ENCODE data around the gene C3orf80. TPM values are rescaled to one million over a fixed set of nuclear protein-coding genes. Genes with fewer than 3 reads are reported as not detected.
A peak's percentile ranks its signal among the peaks of the same experiment; 100 is the strongest.
"Not testable (repeated sequence)": the region's sequence is repeated elsewhere in the genome, so short reads cannot be mapped to it uniquely, and the experiment has no call there.

C3orf80 gene
- total RNA-seq (0.26 and 0.33 TPM in 2 replicates), polyA plus RNA-seq (0.02 and 0.08 TPM in 2 replicates), polyA minus RNA-seq (ENCODE audit: low replicate concordance) (not detected in 2 replicates)
- polyA plus RNA-seq (2012), result 0.06 and 0.07 TPM in 2 replicates

DNA sequence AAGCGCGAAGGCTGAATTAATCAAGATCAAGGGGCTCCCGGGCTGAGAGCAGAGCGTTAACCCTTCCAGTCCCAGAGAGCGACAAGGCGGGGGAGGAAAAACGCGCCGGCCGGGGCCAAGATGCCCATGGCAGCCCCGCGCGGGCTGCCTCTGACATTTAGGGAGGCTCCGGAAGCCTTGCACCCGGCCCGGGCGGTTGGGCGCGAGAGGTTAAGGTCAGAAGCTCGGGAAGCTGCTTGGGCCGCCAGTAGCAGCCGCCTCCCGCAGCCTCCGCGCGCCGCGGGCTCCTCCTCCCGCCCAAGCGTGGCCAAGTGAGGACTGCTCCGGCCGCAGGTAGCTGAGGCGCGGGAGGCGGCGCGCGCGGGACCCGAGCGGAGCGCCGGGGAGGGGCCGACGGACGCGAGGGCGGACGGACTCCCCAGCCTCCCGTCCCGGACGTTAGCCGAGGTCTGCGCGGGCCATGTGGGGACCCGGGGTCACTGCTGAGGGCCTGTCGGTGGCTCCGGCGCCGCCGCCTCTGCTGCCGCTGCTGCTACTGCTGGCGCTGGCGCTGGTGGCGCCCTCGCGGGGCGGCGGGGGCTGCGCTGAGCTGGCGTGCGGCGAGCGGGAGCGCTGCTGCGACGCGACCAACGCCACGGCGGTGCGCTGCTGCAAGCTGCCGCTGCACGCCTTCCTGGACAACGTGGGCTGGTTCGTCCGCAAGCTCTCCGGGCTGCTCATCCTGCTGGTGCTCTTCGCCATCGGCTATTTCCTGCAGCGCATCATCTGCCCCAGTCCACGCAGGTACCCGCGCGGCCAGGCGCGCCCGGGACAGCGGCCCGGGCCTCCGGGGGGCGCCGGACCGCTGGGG lies at the start of gene C3orf80:
C3orf80 (plus strand) TSS at position 247 of the 850 bp plus-strand sequence; CDS start at position 461, 214 bp downstream.
- H2AFZ ChIP-seq (ENCODE audit: low read length), result peak within 1 kb of the TSS; percentile 75
- H3K4me1 ChIP-seq (ENCODE audit: control insufficient read depth, extremely low read depth, insufficient read depth, low read length), result no peaks in the 10 kb centered on the region
- no peaks in the 10 kb centered on the region for H3K36me3 ChIP-seq (ENCODE audit: control insufficient read depth, insufficient read depth, low read length)
- DNase-seq (ENCODE audit: low read depth in 2 of 2), result peak; percentile 21 to 52
- peak within 1 kb of the TSS; percentile 25 to 56 (median 45) for H3K4me3 ChIP-seq (replicated peaks in 1 of 4; ENCODE audit: control extremely low read depth in 1 of 4, insufficient read depth in 1 of 4, low read depth in 3 of 4, low read length in 4 of 4)
- H3K27ac ChIP-seq (ENCODE audit: insufficient read depth, low read length), result no peak within 1 kb of the TSS
- H3K79me2 ChIP-seq (ENCODE audit: control insufficient read depth, insufficient read depth, low read length), result no peaks in the 10 kb centered on the region
- H3K27me3 ChIP-seq (ENCODE audit: control insufficient read depth, insufficient read depth, low read length), result peaks cover 23% of the 10 kb centered on the region
- H3K4me2 ChIP-seq (ENCODE audit: extremely low read depth, insufficient read depth, low read length), result peak within 1 kb of the TSS; percentile 79
- H3K9ac ChIP-seq (ENCODE audit: insufficient read depth, low read length), result no peak within 1 kb of the TSS
- no peaks in the 10 kb centered on the region for H3K9me3 ChIP-seq (ENCODE audit: control insufficient read depth, insufficient read depth, low read depth, low read length)
- no peak for TF ChIP-seq CTCF (conservative IDR thresholded peaks at IDR 0.05 in 1 of 2, IDR thresholded peaks at IDR 0.05 in 1 of 2; ENCODE audit: low read depth in 1 of 2, low read length in 2 of 2)
- no peak for TF ChIP-seq EZH2 (IDR thresholded peaks at IDR 0.05; ENCODE audit: low read length, missing control alignments)
- no peaks in the 10 kb centered on the region for H4K20me1 ChIP-seq (ENCODE audit: control insufficient read depth, extremely low read depth, insufficient read depth, low read length)

GRCh38 chr3:160176923-160177322 lies 48.3 kb upstream of the C3orf80 start:
- H3K79me2 ChIP-seq (ENCODE audit: control insufficient read depth, insufficient read depth, low read length), result no peaks in the 10 kb centered on the region
- H3K9me3 ChIP-seq (ENCODE audit: control insufficient read depth, insufficient read depth, low read depth, low read length), result no peaks in the 10 kb centered on the region
- no peaks in the 10 kb centered on the region for H3K4me1 ChIP-seq (ENCODE audit: control insufficient read depth, extremely low read depth, insufficient read depth, low read length)
- no peak overlapping the region for H3K4me3 ChIP-seq (replicated peaks in 1 of 4; ENCODE audit: control extremely low read depth in 1 of 4, insufficient read depth in 1 of 4, low read depth in 3 of 4, low read length in 4 of 4)
- H4K20me1 ChIP-seq (ENCODE audit: control insufficient read depth, extremely low read depth, insufficient read depth, low read length), result no peaks in the 10 kb centered on the region
- H3K4me2 ChIP-seq (ENCODE audit: extremely low read depth, insufficient read depth, low read length), result no peak overlapping the region
- H3K9ac ChIP-seq (ENCODE audit: insufficient read depth, low read length), result no peak overlapping the region
- H3K36me3 ChIP-seq (ENCODE audit: control insufficient read depth, insufficient read depth, low read length), result no peaks in the 10 kb centered on the region
- no peak overlapping the region for H2AFZ ChIP-seq (ENCODE audit: low read length)
- TF ChIP-seq EZH2 (IDR thresholded peaks at IDR 0.05; ENCODE audit: low read length, missing control alignments), result no peak
- TF ChIP-seq CTCF (conservative IDR thresholded peaks at IDR 0.05 in 1 of 2, IDR thresholded peaks at IDR 0.05 in 1 of 2; ENCODE audit: low read depth in 1 of 2, low read length in 2 of 2), result no peak
- H3K27ac ChIP-seq (ENCODE audit: insufficient read depth, low read length), result no peak overlapping the region
- H3K27me3 ChIP-seq (ENCODE audit: control insufficient read depth, insufficient read depth, low read length), result no peaks in the 10 kb centered on the region
- DNase-seq (ENCODE audit: low read depth in 2 of 2), result no peak

DNA sequence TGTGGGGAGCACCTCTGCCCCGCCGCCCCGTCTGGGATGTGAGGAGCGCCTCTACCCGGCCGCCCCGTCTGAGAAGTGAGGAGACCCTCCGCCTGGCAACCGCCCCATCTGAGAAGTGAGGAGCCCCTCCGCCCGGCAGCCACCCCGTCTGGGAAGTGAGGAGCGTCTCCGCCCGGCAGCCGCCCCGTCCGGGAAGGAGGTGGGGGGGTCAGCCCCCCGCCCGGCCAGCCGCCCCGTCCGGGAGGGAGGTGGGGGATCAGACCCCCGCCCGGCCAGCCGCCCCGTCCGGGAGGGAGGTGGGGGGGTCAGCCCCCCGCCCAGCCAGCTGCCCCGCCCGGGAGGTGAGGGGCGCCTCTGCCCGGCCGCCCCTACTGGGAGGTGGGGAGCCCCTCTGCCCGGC lies 46.6 kb upstream of the C3orf80 start:
- H2AFZ ChIP-seq (ENCODE audit: low read length); H3K4me3 ChIP-seq (replicated peaks in 1 of 4; ENCODE audit: control extremely low read depth in 1 of 4, insufficient read depth in 1 of 4, low read depth in 3 of 4, low read length in 4 of 4); H3K4me2 ChIP-seq (ENCODE audit: extremely low read depth, insufficient read depth, low read length); H3K27me3 ChIP-seq (ENCODE audit: control insufficient read depth, insufficient read depth, low read length); H4K20me1 ChIP-seq (ENCODE audit: control insufficient read depth, extremely low read depth, insufficient read depth, low read length); H3K79me2 ChIP-seq (ENCODE audit: control insufficient read depth, insufficient read depth, low read length); H3K36me3 ChIP-seq (ENCODE audit: control insufficient read depth, insufficient read depth, low read length); H3K4me1 ChIP-seq (ENCODE audit: control insufficient read depth, extremely low read depth, insufficient read depth, low read length); DNase-seq (ENCODE audit: low read depth in 2 of 2); H3K9ac ChIP-seq (ENCODE audit: insufficient read depth, low read length); H3K27ac ChIP-seq (ENCODE audit: insufficient read depth, low read length); H3K9me3 ChIP-seq (ENCODE audit: control insufficient read depth, insufficient read depth, low read depth, low read length): not testable (repeated sequence)

DNA sequence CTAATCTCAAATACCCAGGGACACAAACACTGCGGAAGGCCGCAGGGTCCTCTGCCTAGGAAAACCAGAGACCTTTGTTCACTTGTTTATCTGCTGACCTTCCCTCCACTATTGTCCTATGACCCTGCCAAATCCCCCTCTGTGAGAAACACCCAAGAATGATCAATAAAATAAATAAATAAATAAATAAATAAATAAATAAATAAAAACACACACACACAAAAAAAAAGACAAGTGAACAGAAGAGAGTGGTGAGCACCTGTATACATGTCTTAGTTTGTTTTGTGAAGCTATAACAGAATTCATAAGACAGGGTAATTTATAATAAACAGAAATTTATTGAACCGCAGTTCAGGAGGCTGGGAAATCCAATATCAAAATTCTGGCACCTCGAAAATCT lies 45.8 kb upstream of the C3orf80 start:
- not testable (repeated sequence) for H3K27me3 ChIP-seq (ENCODE audit: control insufficient read depth, insufficient read depth, low read length); H3K9me3 ChIP-seq (ENCODE audit: control insufficient read depth, insufficient read depth, low read depth, low read length); H2AFZ ChIP-seq (ENCODE audit: low read length); H4K20me1 ChIP-seq (ENCODE audit: control insufficient read depth, extremely low read depth, insufficient read depth, low read length); H3K27ac ChIP-seq (ENCODE audit: insufficient read depth, low read length); H3K79me2 ChIP-seq (ENCODE audit: control insufficient read depth, insufficient read depth, low read length); DNase-seq (ENCODE audit: low read depth in 2 of 2); H3K4me2 ChIP-seq (ENCODE audit: extremely low read depth, insufficient read depth, low read length); H3K36me3 ChIP-seq (ENCODE audit: control insufficient read depth, insufficient read depth, low read length); H3K4me1 ChIP-seq (ENCODE audit: control insufficient read depth, extremely low read depth, insufficient read depth, low read length); H3K9ac ChIP-seq (ENCODE audit: insufficient read depth, low read length); H3K4me3 ChIP-seq (replicated peaks in 1 of 4; ENCODE audit: control extremely low read depth in 1 of 4, insufficient read depth in 1 of 4, low read depth in 3 of 4, low read length in 4 of 4)

Data from fibroblast of lung (primary cell).